Endothelial cell of umbilical vein (primary cell): ENCODE measurements around the gene XPNPEP1. TPM values are rescaled to one million over a fixed set of nuclear protein-coding genes. Genes with fewer than 3 reads are reported as not detected.

Experiments used
- BruUV-seq: library from RNA; stranded (reverse); fragments of 400-500 nt; replicated peaks from 2 replicates; lab custom pipeline; 2021; lab: Mats Ljungman, UMichigan
- CTCF ChIA-PET: fragments of 300-600, 350-600 bp; sonication (Branson Sonifier 250); formaldehyde crosslinking; loops from one replicate; lab custom pipeline; 2021; ENCODE audit warnings: antibody characterized with exemption, inconsistent platforms; lab: Charles Lee
- POLR2A ChIA-PET: fragments of 300-600, 350-600 bp; sonication (Branson Sonifier 250); formaldehyde crosslinking; loops from one replicate; lab custom pipeline; 2021; ENCODE audit warnings: antibody characterized with exemption, inconsistent platforms; lab: Charles Lee
- DNase-seq: peaks from one replicate; pipeline ENCODE4 v3.0.0-alpha.2; 2011; ENCODE audit warnings: low read depth, low spot score
- FAIRE-seq: peaks from 2 replicates; lab custom pipeline; 2011; peaks lifted over from hg19 to GRCh38; lab: Jason Lieb, UNC
- H2AFZ ChIP-seq: 2 replicates; pipeline ENCODE4 v1.6.0; 2012; ENCODE audit warnings: low read depth, low read length, control low read depth, inconsistent platforms
- H3K27ac ChIP-seq: 2 replicates; pipeline ENCODE4 v1.5.1; 2011; ENCODE audit warnings: low read depth, mild to moderate bottlenecking, control low read depth, low read length, moderate library complexity; ENCODE audit not compliant: insufficient read depth
- H3K27me3 ChIP-seq, 2 experiments: 2 replicates each; pipeline versions ENCODE4 v1.6.0 to v1.6.1; 2011; ENCODE audit warnings: low read length in 2 of 2, mixed read lengths in 1 of 2; ENCODE audit not compliant: control insufficient read depth in 2 of 2, insufficient read depth in 2 of 2
- H3K36me3 ChIP-seq, 2 experiments: 2 replicates in 1 of 2; 3 replicates in 1 of 2; pipeline ENCODE4 v1.5.1; 2011; ENCODE audit warnings: low read length in 2 of 2, mild to moderate bottlenecking in 1 of 2, moderate library complexity in 1 of 2; ENCODE audit not compliant: control insufficient read depth in 2 of 2, insufficient read depth in 2 of 2; ENCODE audit errors: extremely low read depth in 1 of 2
- H3K4me1 ChIP-seq: 3 replicates; pipeline ENCODE4 v1.5.1; 2011; ENCODE audit warnings: mild to moderate bottlenecking, low read length; ENCODE audit not compliant: control insufficient read depth, insufficient read depth; ENCODE audit errors: extremely low read depth
- H3K4me2 ChIP-seq: 2 replicates; pipeline ENCODE4 v1.6.1; 2011; ENCODE audit warnings: low read length, control low read depth, mixed read lengths; ENCODE audit not compliant: insufficient read depth
- H3K4me3 ChIP-seq, 3 experiments: fragments of 200-600 bp in 1 of 3; sonication (generic), shearing (Covaris generic) in 1 of 3; replicated peaks in 1 of 3; 2 replicates each; pipeline ENCODE4 v1.5.1; 2011 to 2016; ENCODE audit warnings: control low read depth in 3 of 3, low read length in 3 of 3, mild to moderate bottlenecking in 2 of 3, inconsistent platforms in 1 of 3, low read depth in 1 of 3, moderate library complexity in 1 of 3; ENCODE audit not compliant: insufficient read depth in 1 of 3
- H3K79me2 ChIP-seq: 2 replicates; pipeline ENCODE4 v1.6.0; 2012; ENCODE audit warnings: low read length, inconsistent platforms; ENCODE audit not compliant: control insufficient read depth, insufficient read depth
- H3K9ac ChIP-seq: replicated peaks from 2 replicates; pipeline ENCODE3; 2011; ENCODE audit warnings: low read length, control low read depth; ENCODE audit not compliant: insufficient read depth; ENCODE audit errors: extremely low read depth
- H3K9me1 ChIP-seq: replicated peaks from 3 replicates; pipeline ENCODE4 v1.6.0; 2011; ENCODE audit warnings: mild to moderate bottlenecking, low read length; ENCODE audit not compliant: control insufficient read depth, insufficient read depth; ENCODE audit errors: extremely low read depth
- H3K9me3 ChIP-seq: replicated peaks from 2 replicates; pipeline ENCODE4 v1.5.1; 2012; ENCODE audit warnings: low read length, inconsistent platforms; ENCODE audit not compliant: control insufficient read depth, insufficient read depth
- H4K20me1 ChIP-seq: replicated peaks from 2 replicates; pipeline ENCODE3; 2011; ENCODE audit warnings: mild to moderate bottlenecking, low read length; ENCODE audit not compliant: control insufficient read depth, insufficient read depth; ENCODE audit errors: extremely low read depth
- EZH2 ChIP-seq: IDR thresholded peaks from 2 replicates; pipeline ENCODE4 v1.6.1; 2012; ENCODE audit warnings: borderline replicate concordance, low read depth, mild to moderate bottlenecking, moderate library complexity, low read length, inconsistent platforms; ENCODE audit not compliant: severe bottlenecking
- FOS ChIP-seq: IDR thresholded peaks from 2 replicates; pipeline ENCODE4 v1.6.1; 2011; ENCODE audit warnings: mild to moderate bottlenecking, low read length, moderate library complexity, borderline replicate concordance; ENCODE audit not compliant: insufficient read depth
- GATA2 ChIP-seq: IDR thresholded peaks from 2 replicates; pipeline ENCODE4 v1.7.0; 2011; ENCODE audit warnings: low read depth, mild to moderate bottlenecking, moderate library complexity, mixed read lengths, low read length; ENCODE audit not compliant: insufficient read length, insufficient read depth
- JUN ChIP-seq: IDR thresholded peaks from 2 replicates; pipeline ENCODE4 v1.6.1; 2011; ENCODE audit warnings: borderline replicate concordance, low read depth; ENCODE audit not compliant: insufficient read length, insufficient read depth
- MYC ChIP-seq: IDR thresholded peaks from one replicate; pipeline ENCODE4 v1.6.1; 2011; ENCODE audit warnings: mild to moderate bottlenecking, low read depth, low read length
- POLR2A ChIP-seq: IDR thresholded peaks from 2 replicates; pipeline ENCODE4 v1.6.1; 2012; ENCODE audit warnings: low read depth, mild to moderate bottlenecking, control low read depth, low read length
- POLR2AphosphoS5 ChIP-seq: IDR thresholded peaks from 2 replicates; pipeline ENCODE4 v1.6.1; 2012; ENCODE audit warnings: low read depth, mild to moderate bottlenecking, control low read depth, low read length, moderate library complexity; ENCODE audit not compliant: insufficient read depth
- dilution Hi-C: fragments of 300-500 bp; cut with MboI; formaldehyde crosslinking; loops from one replicate; pipeline ENCODE4 v1.15.0; 2019; ENCODE audit warnings: low sequenced_read_pairs; ENCODE audit not compliant: extremely low pct_ligation_motif_present
- intact Hi-C: fragments of 100-400 bp; cut with micrococcal nuclease; formaldehyde crosslinking; loops from one replicate; pipeline ENCODE4 v1.10.0; 2022
- polyA plus RNA-seq, 4 experiments: library from polyadenylated mRNA; depleted of rRNA in 3 of 4; stranded (reverse) in 3 of 4; unstranded in 1 of 4; fragments of >200 nt; gene quantifications; 2 replicates each; pipeline versions ENCODE4 v1.2.1 to v1.2.3, GENCODE V29; 2011 to 2012; ENCODE audit warnings: missing spikeins in 1 of 4
- total RNA-seq: library from RNA; stranded (reverse); gene quantifications from 2 replicates; pipeline ENCODE4 v1.2.3, GENCODE V29; 2021
- TF ChIP-seq, protein P1 (sequence below), 2 donors: IDR thresholded peaks; 1 replicate in 1 of 2; 2 replicates in 1 of 2; pipeline ENCODE4 v1.5.1; 2011; ENCODE audit warnings: low read length in 2 of 2, mild to moderate bottlenecking in 2 of 2, moderate library complexity in 2 of 2, control low read depth in 1 of 2, inconsistent platforms in 1 of 2, low read depth in 1 of 2; ENCODE audit not compliant: insufficient read depth in 1 of 2; ENCODE audit errors: extremely low read depth in 1 of 2
- TF ChIP-seq, protein P2 (sequence below): IDR thresholded peaks from 2 replicates; pipeline ENCODE4 v1.6.1; 2011; ENCODE audit not compliant: insufficient read depth, insufficient read length

XPNPEP1 gene
- total and polyA plus RNA-seq, 2 donors (not counting 3 experiments of a cell fraction or from before 2014, with no cell fraction given), result 81.1 to 245 TPM

DNA sequence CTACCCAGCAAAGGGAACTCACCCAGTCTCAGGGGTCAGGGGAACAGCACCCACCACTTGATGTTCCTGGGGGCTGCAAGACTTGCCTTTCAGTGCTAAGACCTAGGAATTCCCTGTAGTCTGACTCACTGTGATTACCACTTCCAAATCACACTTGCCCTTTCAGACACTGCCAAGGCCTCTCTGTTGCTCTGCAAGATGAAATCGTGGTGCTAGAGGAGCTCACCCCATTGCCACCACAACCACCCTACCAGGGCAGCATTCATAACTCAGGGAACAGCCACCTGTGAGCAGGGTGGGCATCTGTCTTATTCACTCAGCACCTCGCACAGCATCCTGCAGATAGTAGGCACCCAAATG, 36.5 kb downstream of the XPNPEP1 start:
- Histone ChIP-seq H2AFZ (no peak overlapping the region), H4K20me1 (no peaks in the 10 kb centered on the region), H3K9me1 (no peaks in the 10 kb centered on the region), H3K9ac (no peak overlapping the region), H3K79me2 (no peaks in the 10 kb centered on the region), H3K36me3 (peaks cover 9 to 34% of the 10 kb centered on the region in 2 experiments), H3K27ac (no peak overlapping the region), H3K9me3 (no peaks in the 10 kb centered on the region), H3K4me1 (peaks cover 24% of the 10 kb centered on the region), H3K4me3 (no peak overlapping the region), H3K4me2 (no peak overlapping the region), H3K27me3 (no peaks in the 10 kb centered on the region)
- BruUV-seq, result no TSS peak
- DNase-seq, result no peak
- ChIA-PET POLR2A (no interaction called here), CTCF (interaction anchor here (1.4 kb wide), 1 partner anchor 92 kb away, joined by 3 read pairs; no protein-coding TSS in a partner anchor)
- intact Hi-C loops (no loop called here), dilution Hi-C loops (loop anchor here (25.0 kb wide), 1 partner anchor 401 kb away; no protein-coding TSS in a partner anchor)
- TF ChIP-seq, protein P1, sequence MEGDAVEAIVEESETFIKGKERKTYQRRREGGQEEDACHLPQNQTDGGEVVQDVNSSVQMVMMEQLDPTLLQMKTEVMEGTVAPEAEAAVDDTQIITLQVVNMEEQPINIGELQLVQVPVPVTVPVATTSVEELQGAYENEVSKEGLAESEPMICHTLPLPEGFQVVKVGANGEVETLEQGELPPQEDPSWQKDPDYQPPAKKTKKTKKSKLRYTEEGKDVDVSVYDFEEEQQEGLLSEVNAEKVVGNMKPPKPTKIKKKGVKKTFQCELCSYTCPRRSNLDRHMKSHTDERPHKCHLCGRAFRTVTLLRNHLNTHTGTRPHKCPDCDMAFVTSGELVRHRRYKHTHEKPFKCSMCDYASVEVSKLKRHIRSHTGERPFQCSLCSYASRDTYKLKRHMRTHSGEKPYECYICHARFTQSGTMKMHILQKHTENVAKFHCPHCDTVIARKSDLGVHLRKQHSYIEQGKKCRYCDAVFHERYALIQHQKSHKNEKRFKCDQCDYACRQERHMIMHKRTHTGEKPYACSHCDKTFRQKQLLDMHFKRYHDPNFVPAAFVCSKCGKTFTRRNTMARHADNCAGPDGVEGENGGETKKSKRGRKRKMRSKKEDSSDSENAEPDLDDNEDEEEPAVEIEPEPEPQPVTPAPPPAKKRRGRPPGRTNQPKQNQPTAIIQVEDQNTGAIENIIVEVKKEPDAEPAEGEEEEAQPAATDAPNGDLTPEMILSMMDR (IDR thresholded peaks at IDR 0.05; ENCODE audit: extremely low read depth in 1 of 2, insufficient read depth in 1 of 2, low read depth in 1 of 2, low read length in 2 of 2), result no peak
- no peak for TF ChIP-seq MYC
- TF ChIP-seq EZH2, result no peak
- TF ChIP-seq GATA2, result no peak
- TF ChIP-seq JUN, result no peak
- TF ChIP-seq POLR2AphosphoS5, result no peak
- no peak for TF ChIP-seq FOS
- no peak for TF ChIP-seq POLR2A
- TF ChIP-seq, protein P2, sequence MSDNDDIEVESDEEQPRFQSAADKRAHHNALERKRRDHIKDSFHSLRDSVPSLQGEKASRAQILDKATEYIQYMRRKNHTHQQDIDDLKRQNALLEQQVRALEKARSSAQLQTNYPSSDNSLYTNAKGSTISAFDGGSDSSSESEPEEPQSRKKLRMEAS, result no peak
- no peak for FAIRE-seq
